Heart left ventricle (tissue), 16 donors: ENCODE measurements around the gene PHF21A. TPM values are rescaled to one million over a fixed set of nuclear protein-coding genes. Genes with fewer than 3 reads are reported as not detected.

Experiments used
- ATAC-seq, 4 donors: fragments of 200-7000 bp; cut with Tn5 transposase; one replicate each; pipeline ENCODE4 v1.9.1; 2020 to 2022; ENCODE audit warnings: moderate library complexity in 4 of 4, mild to moderate bottlenecking in 3 of 4, moderate number of reproducible peaks in 1 of 4
- DNase-seq, 5 donors: peaks; one replicate each; pipeline ENCODE4 v3.0.0-alpha.2; 2020
- H3K27ac ChIP-seq, 12 donors: fragments of 200-600 bp; sonication (generic) in 4 of 12; one replicate each; pipeline versions ENCODE4 v1.5.0 to v1.8.0; 2016 to 2022; ENCODE audit warnings: mild to moderate bottlenecking in 2 of 12
- H3K27me3 ChIP-seq, 9 donors: fragments of 200-600 bp; sonication (generic) in 2 of 9; one replicate each; pipeline versions ENCODE4 v1.5.1 to v1.8.0; 2016 to 2022; ENCODE audit warnings: mild to moderate bottlenecking in 3 of 9
- H3K36me3 ChIP-seq, 9 donors: fragments of 200-600 bp; sonication (generic) in 2 of 9; one replicate each; pipeline versions ENCODE4 v1.5.0 to v1.8.0; 2018 to 2022; ENCODE audit warnings: mild to moderate bottlenecking in 2 of 9
- H3K4me1 ChIP-seq, 12 donors: fragments of 200-600 bp; sonication (generic) in 4 of 12; one replicate each; pipeline versions ENCODE4 v1.5.0 to v1.8.0; 2016 to 2022; ENCODE audit warnings: mild to moderate bottlenecking in 3 of 12
- H3K4me3 ChIP-seq, 12 donors: fragments of 200-600 bp; sonication (generic) in 4 of 12; one replicate each; pipeline versions ENCODE4 v1.5.0 to v1.8.0; 2017 to 2022; ENCODE audit warnings: mild to moderate bottlenecking in 9 of 12, moderate library complexity in 4 of 12
- H3K9me3 ChIP-seq, 12 donors: fragments of 200-600 bp; sonication (generic) in 4 of 12; one replicate each; pipeline versions ENCODE4 v1.5.0 to v1.8.0; 2016 to 2022; ENCODE audit warnings: mild to moderate bottlenecking in 1 of 12
- CTCF ChIP-seq, 12 donors: fragments of 200-600 bp; sonication (generic) in 4 of 12; IDR thresholded peaks; one replicate each; pipeline versions ENCODE4 v1.5.0 to v1.8.0; 2018 to 2022; ENCODE audit warnings: antibody characterized with exemption in 12 of 12, mild to moderate bottlenecking in 5 of 12
- POLR2A ChIP-seq, 2 donors: fragments of 450-650 bp; IDR thresholded peaks; one replicate each; pipeline ENCODE4 v1.6.1; 2017; ENCODE audit warnings: antibody characterized with exemption in 2 of 2, mild to moderate bottlenecking in 2 of 2, moderate library complexity in 2 of 2
- WGBS, 4 donors: extraction: QIAGEN DNeasy Blood & Tissue Kit in 2 of 4; methylation state at CpG; one replicate each; pipeline versions ENCODE4 v1.1.5 to v1.1.7; 2013 to 2018; 5-methylcytosine and 5-hydroxymethylcytosine counted together
- intact Hi-C, 10 donors: fragments of 100-400 bp; cut with DNase I; formaldehyde crosslinking; loops; one replicate each; pipeline versions ENCODE4 v1.11.1 to v1.14.2; 2022
- polyA plus RNA-seq, 2 donors: library from polyadenylated mRNA; stranded (reverse); fragments of 200-250 nt; gene quantifications; one replicate each; pipeline ENCODE4 v1.2.3, GENCODE V29; 2013
- total RNA-seq, 9 donors: library from RNA; depleted of rRNA in 2 of 9; stranded (reverse); fragments of >200 nt in 2 of 9; fragmentation: NEBNext Ultra II Directional in 3 of 9; extraction: Animal tissue kit (Norgen Biotek cat#: 25700) in 3 of 9; gene quantifications; one replicate each; pipeline versions ENCODE4 v1.1.0 to v1.2.4, GENCODE V29; 2016 to 2023
- donor health status: ischemic (EF 13 %, LVEDD 7.1; RV severe dilation, severe dysfunction).
- donor health status: healthy with polysubstance abuse.
- donor health status: DM: no; HTN: yes; CAD: no.
- donor health status: DM: no; HTN: no; CAD: no.
- donor health status: ischemic (EF 25% LVEDD 6.9; RV normal size, moderate dysfunction).
- donor health status: ischemic (EF 25% LVEDD 5.7; RV mildly dilated, moderate dysfunction).
- donor health status: healthy.
- donor health status: DM: yes; HTN: yes; CAD: no.
- donor health status: ischemic (EF 35%, LVEDD 5.7; RV mildly dilated, moderate dysfunction).
- donor health status: nonischemic (EF 11% LVEDD 7.7; RV severe dilation, severe dysfunction).
- donor health status: DM: yes; HTN: yes; CAD: no.
- donor health status: PGD.
- donor health status: ischemic (EF 29% LVEDD 5.4; RV normal size, mild dysfunction).
- donor health status: nonischemic (EF 23%, LVEDD 6.1; RV moderate dilation, normal function).

Gene PHF21A
- total and polyA plus RNA-seq, 11 donors = 16.5 to 45.9 (median 36.1) TPM

GRCh38 chr11:45935349-45936064 is 185.7 kb downstream of the PHF21A start:
- whole genome bisulfite sequencing, 4 donors = 89 to 95% (median 92%) methylated on average over 8 of the region's 8 CpGs
- Histone ChIP-seq H3K36me3 (peaks cover 0 to 81% (median 79%) of the 10 kb centered on the region in 9 donors), H3K27ac (no peak overlapping the region), H3K9me3 (no peaks in the 10 kb centered on the region), H3K4me3 (no peak overlapping the region), H3K27me3 (no peaks in the 10 kb centered on the region), H3K4me1 (peaks cover 0 to 17% (median 0%) of the 10 kb centered on the region in 12 donors)
- intact Hi-C loops = no loop called here
- ATAC-seq (no peak), DNase-seq (no peak)
- no peak for TF ChIP-seq POLR2A (IDR thresholded peaks at IDR 0.05)
- TF ChIP-seq CTCF (IDR thresholded peaks at IDR 0.05) = no peak

- no peaks in the 10 kb centered on the region for H3K9me3 ChIP-seq
- H3K27ac ChIP-seq = no peak overlapping the region
- WGBS, 4 donors = 77 to 81% (median 79%) methylated on average over 12 of the region's 12 CpGs
- TF ChIP-seq CTCF (IDR thresholded peaks at IDR 0.05) = no peak
- no peak for TF ChIP-seq POLR2A (IDR thresholded peaks at IDR 0.05)
- no peaks in the 10 kb centered on the region for H3K27me3 ChIP-seq
- intact Hi-C loops = no loop called here
- DNase-seq (no peak), ATAC-seq (no peak)
- H3K36me3 ChIP-seq = peaks cover 0 to 80% (median 73%) of the 10 kb centered on the region in 9 donors
- H3K4me3 ChIP-seq = no peak overlapping the region
- peaks cover 0 to 24% (median 6%) of the 10 kb centered on the region in 12 donors for H3K4me1 ChIP-seq
Observed at GRCh38 chr11:45934580-45935318, 186.5 kb downstream of the PHF21A start.

GRCh38 chr11:45933846-45934579 is 187.2 kb downstream of the PHF21A start:
- no peak for DNase-seq
- Histone ChIP-seq H3K27me3 (no peaks in the 10 kb centered on the region), H3K9me3 (no peaks in the 10 kb centered on the region), H3K27ac (no peak overlapping the region), H3K4me1 (peaks cover 0 to 28% (median 7%) of the 10 kb centered on the region in 12 donors), H3K4me3 (no peak overlapping the region), H3K36me3 (peaks cover 0 to 80% (median 70%) of the 10 kb centered on the region in 9 donors)
- WGBS, 4 donors = 89 to 93% (median 92%) methylated on average over 19 to 21 of the region's 21 CpGs
- TF ChIP-seq CTCF (IDR thresholded peaks at IDR 0.05) = no peak
- TF ChIP-seq POLR2A (IDR thresholded peaks at IDR 0.05) = no peak
- intact Hi-C loops = no loop called here
- ATAC-seq = no peak
